ENCODE data around the gene SGK2. TPM values are rescaled to one million over a fixed set of nuclear protein-coding genes. Genes with fewer than 3 reads are reported as not detected.
A peak's percentile ranks its signal among the peaks of the same experiment; 100 is the strongest.
"Not testable (repeated sequence)": the region's sequence is repeated elsewhere in the genome, so short reads cannot be mapped to it uniquely, and the experiment has no call there.

SGK2 gene
- polyA plus RNA-seq, 6 donors from 2014 or later = not detected

GRCh38 chr20:43576108-43576507 is 17.3 kb downstream of the SGK2 start:
- H3K36me3 Mint-ChIP-seq = no peaks in the 10 kb centered on the region
- H3K4me3 Mint-ChIP-seq = peak overlapping the region in 1 of 8 donors; percentile 55
- ATAC-seq (ENCODE audit: low read depth in 2 of 2) (no peak), DNase-seq (no peak)
- H3K4me1 Mint-ChIP-seq = no peaks in the 10 kb centered on the region
- H3K27ac Mint-ChIP-seq = peak overlapping the region in 1 of 6 donors; percentile 21
- no peaks in the 10 kb centered on the region for H3K9me3 Mint-ChIP-seq
- H3K27me3 Mint-ChIP-seq = peaks cover 0 to 4% (median 0%) of the 10 kb centered on the region in 3 donors

DNA sequence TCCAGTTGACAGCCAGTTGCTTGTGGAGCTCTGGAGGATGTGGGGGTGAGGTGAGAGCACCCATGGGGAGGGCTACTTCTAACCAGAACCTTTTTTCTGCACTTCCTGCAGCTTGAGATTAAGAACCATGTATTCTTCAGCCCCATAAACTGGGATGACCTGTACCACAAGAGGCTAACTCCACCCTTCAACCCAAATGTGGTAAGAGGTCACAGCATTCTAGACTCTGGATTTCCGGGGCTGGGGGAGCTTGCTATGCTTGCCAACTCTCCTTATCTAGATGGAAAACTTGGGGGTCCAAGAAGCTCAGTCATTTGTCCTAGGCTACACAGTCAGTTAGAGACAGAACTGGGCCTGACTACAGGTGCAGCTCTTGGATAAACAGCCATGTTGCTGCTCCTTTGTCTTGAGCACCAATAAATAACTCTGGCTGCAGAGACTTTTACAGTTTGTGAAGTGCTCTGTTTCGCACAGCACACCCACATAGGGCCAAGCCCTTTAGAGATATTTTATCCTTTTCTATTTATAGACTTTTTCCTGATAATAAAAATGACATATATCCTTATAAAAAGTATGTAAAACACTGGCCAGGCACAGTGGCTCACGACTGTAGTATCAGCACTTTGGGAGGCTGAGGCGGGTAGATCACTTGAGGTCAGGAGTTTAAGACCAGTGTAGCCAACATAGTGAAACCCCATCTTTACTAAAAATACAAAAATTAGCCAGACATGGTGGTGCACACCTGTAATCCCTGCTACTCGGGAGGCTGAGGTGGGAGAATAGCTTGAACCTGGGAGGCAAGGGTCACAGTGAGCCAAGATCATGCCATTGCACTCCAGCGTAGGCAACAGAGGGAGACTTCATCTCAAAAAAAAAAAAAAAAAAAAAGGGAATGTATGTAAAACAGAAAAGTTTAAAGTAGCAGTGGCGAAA is 21.3 kb downstream of the SGK2 start:
- Mint-ChIP-seq H3K27me3 (peaks cover 0 to 9% (median 4%) of the 10 kb centered on the region in 3 donors), H3K4me1 (no peaks in the 10 kb centered on the region), H3K36me3 (no peaks in the 10 kb centered on the region), H3K4me3 (no peak overlapping the region), H3K27ac (no peak overlapping the region), H3K9me3 (no peaks in the 10 kb centered on the region)
- ATAC-seq (ENCODE audit: low read depth in 2 of 2) (no peak), DNase-seq (no peak)

- Mint-ChIP-seq H3K27ac (no peak overlapping the region), H3K27me3 (peaks cover 0 to 9% (median 6%) of the 10 kb centered on the region in 3 donors), H3K4me1 (no peaks in the 10 kb centered on the region), H3K36me3 (no peaks in the 10 kb centered on the region), H3K4me3 (no peak overlapping the region), H3K9me3 (no peaks in the 10 kb centered on the region)
- DNase-seq = no peak
- no peak for ATAC-seq (ENCODE audit: low read depth in 2 of 2)
Measured at GRCh38 chr20:43583133-43583864, 24.5 kb downstream of the SGK2 start.

DNA sequence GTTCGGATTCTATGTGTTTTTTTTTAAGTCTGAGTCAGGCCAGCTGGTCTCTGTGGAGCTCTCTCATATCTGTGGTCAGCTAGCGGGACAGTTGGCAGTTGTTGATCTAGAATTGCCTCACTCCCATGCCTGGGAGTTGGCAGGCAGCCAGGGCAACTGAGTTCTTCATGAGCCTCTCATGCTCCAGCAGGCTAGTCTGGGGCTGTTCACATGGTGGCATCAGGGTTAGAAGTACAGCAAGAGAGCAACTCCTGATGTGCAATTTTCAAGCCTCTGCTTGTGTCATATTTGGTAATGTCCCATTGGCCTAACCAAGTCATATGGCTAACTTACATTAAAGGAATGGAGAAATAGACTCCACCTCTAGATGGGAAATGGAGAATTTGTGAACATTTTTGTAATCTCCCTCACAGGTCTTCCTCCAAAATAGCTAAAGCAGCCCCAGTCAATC is 25.2 kb downstream of the SGK2 start:
- Mint-ChIP-seq H3K4me3 (no peak overlapping the region), H3K27ac (peak overlapping the region in 1 of 6 donors; percentile 5), H3K27me3 (peaks cover 0 to 9% (median 6%) of the 10 kb centered on the region in 3 donors), H3K9me3 (no peaks in the 10 kb centered on the region), H3K4me1 (no peaks in the 10 kb centered on the region), H3K36me3 (no peaks in the 10 kb centered on the region)
- ATAC-seq (ENCODE audit: low read depth in 2 of 2) (no peak), DNase-seq (no peak)

DNA sequence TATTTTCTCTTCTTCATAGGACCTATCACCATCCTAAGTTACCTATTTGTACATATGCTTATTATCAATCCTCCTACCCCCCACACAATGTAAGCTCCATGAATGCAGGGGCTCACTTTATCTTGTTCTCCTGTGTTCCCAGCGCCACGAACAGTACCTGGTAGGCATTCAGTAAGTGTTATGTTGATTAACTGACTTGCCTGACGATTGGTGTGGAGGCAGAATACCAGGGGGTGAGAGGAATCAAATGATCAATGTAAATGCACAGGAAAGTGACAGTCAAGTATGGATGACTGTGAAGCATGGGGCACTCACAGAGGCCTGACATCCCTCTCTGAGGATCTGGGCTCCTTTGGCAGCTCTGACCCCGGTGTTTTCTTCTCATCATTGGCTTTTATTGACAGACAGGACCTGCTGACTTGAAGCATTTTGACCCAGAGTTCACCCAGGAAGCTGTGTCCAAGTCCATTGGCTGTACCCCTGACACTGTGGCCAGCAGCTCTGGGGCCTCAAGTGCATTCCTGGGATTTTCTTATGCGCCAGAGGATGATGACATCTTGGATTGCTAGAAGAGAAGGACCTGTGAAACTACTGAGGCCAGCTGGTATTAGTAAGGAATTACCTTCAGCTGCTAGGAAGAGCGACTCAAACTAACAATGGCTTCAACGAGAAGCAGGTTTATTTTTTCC is 25.8 kb downstream of the SGK2 start:
- DNase-seq = no peak
- Mint-ChIP-seq H3K27me3 (peaks cover 0 to 9% (median 6%) of the 10 kb centered on the region in 3 donors), H3K4me3 (no peak overlapping the region), H3K4me1 (peaks cover 0 to 2% (median under 1%) of the 10 kb centered on the region in 3 donors), H3K27ac (no peak overlapping the region), H3K9me3 (no peaks in the 10 kb centered on the region), H3K36me3 (no peaks in the 10 kb centered on the region)
- ATAC-seq (ENCODE audit: low read depth in 2 of 2) = no peak

DNA sequence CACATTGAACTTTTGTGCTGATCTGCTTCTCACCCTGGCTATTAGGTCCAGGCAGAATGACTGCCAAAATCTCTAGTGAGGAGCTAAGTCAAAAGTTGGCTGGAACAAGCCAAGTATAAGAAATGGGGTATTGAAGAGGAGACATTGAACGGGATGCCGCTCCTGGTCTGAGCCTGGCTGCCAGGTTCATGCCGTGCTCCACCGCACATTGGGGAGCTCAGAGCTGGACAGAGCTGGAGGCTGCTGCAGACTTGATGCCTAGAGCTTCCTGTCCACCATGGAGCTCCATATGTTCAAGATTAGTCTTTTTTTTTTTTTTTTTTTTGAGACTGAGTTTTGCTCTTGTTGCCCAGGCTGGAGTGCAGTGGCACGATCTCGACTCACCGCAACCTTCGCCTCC is 27.8 kb downstream of the SGK2 start:
- no peaks in the 10 kb centered on the region for H3K9me3 Mint-ChIP-seq
- H3K36me3 Mint-ChIP-seq = no peaks in the 10 kb centered on the region
- peak overlapping the region in 1 of 8 donors; percentile 45 for H3K4me3 Mint-ChIP-seq
- no peak overlapping the region for H3K27ac Mint-ChIP-seq
- H3K4me1 Mint-ChIP-seq = peaks cover 13 to 20% (median 19%) of the 10 kb centered on the region in 3 donors
- H3K27me3 Mint-ChIP-seq = peaks cover 0 to 9% (median 6%) of the 10 kb centered on the region in 3 donors
- DNase-seq (no peak), ATAC-seq (ENCODE audit: low read depth in 2 of 2) (no peak)

- not testable (repeated sequence) for H3K27ac Mint-ChIP-seq; ATAC-seq (ENCODE audit: low read depth in 2 of 2); H3K9me3 Mint-ChIP-seq; DNase-seq; H3K27me3 Mint-ChIP-seq; H3K36me3 Mint-ChIP-seq
- Mint-ChIP-seq H3K4me1 (peaks cover 13 to 26% (median 20%) of the 10 kb centered on the region in 3 donors), H3K4me3 (peak overlapping the region in 1 of 8 donors; percentile 33)
Measured at GRCh38 chr20:43588526-43588925, 29.7 kb downstream of the SGK2 start.

- Mint-ChIP-seq H3K4me1 (peaks cover 13 to 26% (median 20%) of the 10 kb centered on the region in 3 donors), H3K9me3 (no peaks in the 10 kb centered on the region), H3K27me3 (peaks cover 0 to 6% (median 0%) of the 10 kb centered on the region in 3 donors), H3K27ac (peak overlapping the region in 5 of 6 donors; percentile 36 to 99 (median 98)), H3K36me3 (peaks cover 0 to 5% of the 10 kb centered on the region in 2 donors), H3K4me3 (peak overlapping the region; percentile 88 to 98 (median 96))
- no peak for ATAC-seq (ENCODE audit: low read depth in 2 of 2)
- peak; percentile 3 for DNase-seq
Measured at GRCh38 chr20:43590036-43590391, 31.2 kb downstream of the SGK2 start.

- H3K9me3 Mint-ChIP-seq = no peaks in the 10 kb centered on the region
Measured at GRCh38 chr20:43590392-43591303, 31.8 kb downstream of the SGK2 start, which contains the start of gene IFT52. IFT52 (plus strand) TSS chr20:43590937; CDS start chr20:43594699, 3,762 bp downstream.

GRCh38 chr20:43601960-43602359 is 43.1 kb downstream of the SGK2 start:
- DNase-seq; H3K27me3 Mint-ChIP-seq; ATAC-seq (ENCODE audit: low read depth in 2 of 2); H3K9me3 Mint-ChIP-seq; H3K27ac Mint-ChIP-seq: not testable (repeated sequence)
- Mint-ChIP-seq H3K4me3 (peak overlapping the region in 1 of 8 donors; percentile 20), H3K36me3 (peaks cover 9 to 24% of the 10 kb centered on the region in 2 donors), H3K4me1 (peaks cover 2 to 12% (median 5%) of the 10 kb centered on the region in 3 donors)

More at GRCh38 chr20:43590392-43591303, 31.8 kb downstream of the SGK2 start, which contains the start of gene IFT52:
- Mint-ChIP-seq H3K4me1 (peaks cover 13 to 26% (median 20%) of the 10 kb centered on the region in 3 donors), H3K27ac (peak within 1 kb of the TSS; percentile 93 to 99 (median 98)), H3K27me3 (peaks cover 0 to 2% (median 0%) of the 10 kb centered on the region in 3 donors), H3K36me3 (peaks cover 0 to 5% of the 10 kb centered on the region in 2 donors), H3K4me3 (peak within 1 kb of the TSS; percentile 88 to 98 (median 96))
- DNase-seq (peak; percentile 88), ATAC-seq (ENCODE audit: low read depth in 2 of 2) (peak; percentile 96 to 97)

DNA sequence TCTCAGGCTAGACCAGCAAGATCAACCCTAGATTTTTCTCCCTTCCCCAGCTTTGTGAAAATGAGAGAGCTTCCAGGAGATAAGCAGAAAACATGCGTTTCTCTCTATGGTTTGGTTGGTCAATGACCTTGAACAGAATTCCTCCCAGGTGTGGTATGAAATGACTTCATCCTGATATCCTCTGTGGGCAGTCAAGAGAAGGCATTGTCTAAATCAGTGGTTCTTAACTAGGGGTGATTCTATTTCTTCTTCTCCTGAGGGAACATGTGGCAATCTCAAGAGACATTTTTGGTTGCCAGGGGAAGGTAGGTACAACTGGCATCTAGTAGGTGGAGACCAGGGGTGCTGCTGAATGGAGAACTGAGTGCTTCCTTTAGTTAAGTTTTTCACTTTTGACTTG is 44.3 kb downstream of the SGK2 start:
- peak overlapping the region in 2 of 6 donors; percentile 16 to 65 for H3K27ac Mint-ChIP-seq
- peaks cover 2 to 12% (median 5%) of the 10 kb centered on the region in 3 donors for H3K4me1 Mint-ChIP-seq
- DNase-seq = no peak
- H3K27me3 Mint-ChIP-seq = no peaks in the 10 kb centered on the region
- ATAC-seq (ENCODE audit: low read depth in 2 of 2) = no peak
- H3K9me3 Mint-ChIP-seq = no peaks in the 10 kb centered on the region
- H3K36me3 Mint-ChIP-seq = peaks cover 6 to 19% of the 10 kb centered on the region in 2 donors
- no peak overlapping the region for H3K4me3 Mint-ChIP-seq

GRCh38 chr20:43605715-43606114 is 46.9 kb downstream of the SGK2 start:
- Mint-ChIP-seq H3K27ac (no peak overlapping the region), H3K27me3 (no peaks in the 10 kb centered on the region), H3K4me3 (no peak overlapping the region), H3K4me1 (peaks cover 1 to 5% (median 5%) of the 10 kb centered on the region in 3 donors), H3K36me3 (peaks cover 5 to 17% of the 10 kb centered on the region in 2 donors), H3K9me3 (no peaks in the 10 kb centered on the region)
- DNase-seq = no peak
- ATAC-seq (ENCODE audit: low read depth in 2 of 2) = no peak

All from naive B cell (primary cell).